Stimulated activated CD4-positive, alpha-beta T cell treated with anti-CD3 and anti-CD28 coated beads, TNF-alpha, amount 100 ng/mL, for 4 hours (primary cell): ENCODE measurements around the gene MAML1.
A peak's percentile ranks its signal among the peaks of the same experiment; 100 is the strongest.
"Not testable (repeated sequence)": the region's sequence is repeated elsewhere in the genome, so short reads cannot be mapped to it uniquely, and the experiment has no call there.

Experiments
- DNase-seq, 3 experiments: peaks; one replicate each; pipeline ENCODE4 v3.0.0-alpha.2; 2020; ENCODE audit warnings: low read depth in 3 of 3

MAML1 gene

GRCh38 chr5:179732412-179732917 lies at the start of gene MAML1:
Gene MAML1, plus strand, starts transcription at chr5:179732822. Its CDS starts 291 bp downstream, at chr5:179733113.
- peak; percentile 95 to 99 (median 98) for DNase-seq

- DNase-seq: not testable (repeated sequence)
These were observed 43.4 kb upstream of the MAML1 start for GRCh38 chr5:179689212-179689611.

- no peak for DNase-seq
These were observed 38.1 kb upstream of the MAML1 start for GRCh38 chr5:179694561-179694960.

GRCh38 chr5:179696603-179697002 lies 36.0 kb upstream of the MAML1 start:
- no peak for DNase-seq

- no peak for DNase-seq
These were observed 35.5 kb upstream of the MAML1 start for GRCh38 chr5:179697108-179697507.

GRCh38 chr5:179697543-179697942 lies 35.1 kb upstream of the MAML1 start:
- not testable (repeated sequence) for DNase-seq

- DNase-seq: peak; percentile 93 to 98 (median 98)
These were observed 34.4 kb upstream of the MAML1 start for GRCh38 chr5:179697993-179698934.

- no peak for DNase-seq
These were observed 33.5 kb upstream of the MAML1 start, which contains the start of gene CANX for GRCh38 chr5:179698935-179699615. Gene CANX, plus strand, starts transcription at chr5:179698967. Its CDS starts 6,715 bp downstream, at chr5:179705682.

- DNase-seq: no peak
These were observed 32.9 kb upstream of the MAML1 start for GRCh38 chr5:179699616-179700237.

- no peak for DNase-seq
These were observed 32.2 kb upstream of the MAML1 start for GRCh38 chr5:179700401-179700918.

- no peak for DNase-seq
These were observed 16.3 kb upstream of the MAML1 start for GRCh38 chr5:179716286-179716685.

GRCh38 chr5:179720222-179720621 lies 12.4 kb upstream of the MAML1 start:
- DNase-seq: no peak

- DNase-seq: no peak
These were observed 8.5 kb upstream of the MAML1 start for GRCh38 chr5:179724163-179724562.

- DNase-seq: no peak
These were observed 5.5 kb upstream of the MAML1 start for GRCh38 chr5:179727106-179727505.

- no peak for DNase-seq
These were observed 3.3 kb upstream of the MAML1 start for GRCh38 chr5:179729303-179729702.

- DNase-seq: no peak
These were observed 2.9 kb upstream of the MAML1 start for GRCh38 chr5:179729727-179730126.

- DNase-seq: no peak
These were observed 2.3 kb upstream of the MAML1 start for GRCh38 chr5:179730356-179730755.

GRCh38 chr5:179730852-179731251 lies 1.8 kb upstream of the MAML1 start:
- DNase-seq: no peak

GRCh38 chr5:179731791-179732411 lies 721 bp upstream of the MAML1 start:
- peak in 1 of 3 experiments; percentile 2 for DNase-seq

- peak in 1 of 3 experiments; percentile 11 for DNase-seq
These were observed 523 bp downstream of the MAML1 start for GRCh38 chr5:179732918-179733771.
